Epithelial cell of esophagus (primary cell): ENCODE data around the gene ECPAS.

Experiments used
- DNase-seq: peaks from one replicate; pipeline ENCODE4 v3.0.0; 2010; ENCODE audit warnings: low read depth
- H3K4me3 ChIP-seq: 2 replicates; pipeline ENCODE4 v1.5.1; 2011; ENCODE audit warnings: mild to moderate bottlenecking, low read length, control low read depth
- CTCF ChIP-seq: IDR thresholded peaks from 2 replicates; pipeline ENCODE4 v1.5.1; 2011; ENCODE audit warnings: low read depth, mild to moderate bottlenecking, low read length, control low read depth, inconsistent platforms; ENCODE audit not compliant: insufficient read depth; ENCODE audit errors: missing control alignments

ECPAS gene

GRCh38 chr9:111440226-111440625 lies 44.0 kb downstream of the ECPAS start:
- no peak for DNase-seq
- TF ChIP-seq CTCF = no peak
- no peak overlapping the region for H3K4me3 ChIP-seq

- no peak for DNase-seq
- TF ChIP-seq CTCF = no peak
- H3K4me3 ChIP-seq = no peak overlapping the region
Measured at GRCh38 chr9:111438541-111439235, 45.5 kb downstream of the ECPAS start.

GRCh38 chr9:111436571-111436970 lies 47.6 kb downstream of the ECPAS start:
- H3K4me3 ChIP-seq = no peak overlapping the region
- no peak for TF ChIP-seq CTCF
- DNase-seq = no peak

- no peak overlapping the region for H3K4me3 ChIP-seq
- TF ChIP-seq CTCF = no peak
- no peak for DNase-seq
Measured at GRCh38 chr9:111433082-111433481, 51.1 kb downstream of the ECPAS start.

GRCh38 chr9:111431684-111432083 lies 52.5 kb downstream of the ECPAS start:
- DNase-seq = no peak
- H3K4me3 ChIP-seq = no peak overlapping the region
- TF ChIP-seq CTCF = no peak

GRCh38 chr9:111429175-111429574 lies 55.0 kb downstream of the ECPAS start:
- TF ChIP-seq CTCF = no peak
- peak; percentile 5 for DNase-seq
- H3K4me3 ChIP-seq = no peak overlapping the region

- H3K4me3 ChIP-seq = no peak overlapping the region
- no peak for TF ChIP-seq CTCF
- peak; percentile 35 for DNase-seq
Measured at GRCh38 chr9:111427186-111427585, 57.0 kb downstream of the ECPAS start.
